Dendritic cell treated with granulocyte-macrophage colony-stimulating factor and Interleukin-4, amounts not matched to agents 40 ng/mL and 50 ng/mL, for 4 days (primary cell): Measurements from ENCODE around the gene ABL2.
"Not testable (repeated sequence)": the region's sequence is repeated elsewhere in the genome, so short reads cannot be mapped to it uniquely, and the experiment has no call there.

Experiments
- H3K27ac Mint-ChIP-seq: one replicate; pipeline ENCODE4 v1.8.0; 2022; ENCODE audit warnings: mild to moderate bottlenecking, mixed read lengths
- H3K27me3 Mint-ChIP-seq: one replicate; pipeline ENCODE4 v1.8.0; 2022; ENCODE audit warnings: mild to moderate bottlenecking, mixed read lengths
- H3K36me3 Mint-ChIP-seq: one replicate; pipeline ENCODE4 v1.8.0; 2022; ENCODE audit warnings: low read depth, mixed read lengths
- H3K4me1 Mint-ChIP-seq: one replicate; pipeline ENCODE4 v1.8.0; 2022; ENCODE audit warnings: low read depth, mixed read lengths
- H3K4me3 Mint-ChIP-seq: one replicate; pipeline ENCODE4 v1.8.0; 2022; ENCODE audit warnings: mild to moderate bottlenecking, moderate library complexity, mixed read lengths
- H3K9me3 Mint-ChIP-seq: one replicate; pipeline ENCODE4 v1.8.0; 2022; ENCODE audit warnings: mixed read lengths
- intact Hi-C: fragments of 100-400 bp; cut with micrococcal nuclease; formaldehyde crosslinking; loops from one replicate; pipeline ENCODE4 v1.15.0; 2022

ABL2 gene

GRCh38 chr1:179175011-179175841 is 54.3 kb downstream of the ABL2 start:
- H3K4me1 Mint-ChIP-seq, result peaks cover 23% of the 10 kb centered on the region
- H3K27me3 Mint-ChIP-seq, result no peaks in the 10 kb centered on the region
- H3K36me3 Mint-ChIP-seq, result no peaks in the 10 kb centered on the region
- peak overlapping the region; percentile 70 for H3K27ac Mint-ChIP-seq
- H3K4me3 Mint-ChIP-seq, result no peak overlapping the region
- intact Hi-C loops, result loop anchor here (2.0 to 5.0 kb wide), 2 partner anchors 14 to 33 kb away; no protein-coding TSS in a partner anchor
- H3K9me3 Mint-ChIP-seq, result no peaks in the 10 kb centered on the region

- H3K27me3 Mint-ChIP-seq, intact Hi-C loops, H3K4me3 Mint-ChIP-seq, H3K9me3 Mint-ChIP-seq: not testable (repeated sequence)
- Mint-ChIP-seq H3K4me1 (peaks cover 42% of the 10 kb centered on the region), H3K36me3 (peaks cover 21% of the 10 kb centered on the region), H3K27ac (peak overlapping the region; percentile 84)
Measured at GRCh38 chr1:179170468-179170770, 59.1 kb downstream of the ABL2 start.

GRCh38 chr1:179169616-179170467 is 59.6 kb downstream of the ABL2 start:
- intact Hi-C loops, result no loop called here
- Mint-ChIP-seq H3K4me3 (no peak overlapping the region), H3K27ac (peak overlapping the region; percentile 84), H3K36me3 (peaks cover 24% of the 10 kb centered on the region), H3K4me1 (peaks cover 36% of the 10 kb centered on the region), H3K27me3 (no peaks in the 10 kb centered on the region), H3K9me3 (no peaks in the 10 kb centered on the region)

GRCh38 chr1:179168536-179168935 is 60.9 kb downstream of the ABL2 start:
- Mint-ChIP-seq H3K4me1 (peaks cover 41% of the 10 kb centered on the region), H3K36me3 (peaks cover 30% of the 10 kb centered on the region), H3K4me3 (no peak overlapping the region), H3K27me3 (no peaks in the 10 kb centered on the region), H3K9me3 (no peaks in the 10 kb centered on the region), H3K27ac (peak overlapping the region; percentile 84)
- intact Hi-C loops, result no loop called here

- Mint-ChIP-seq H3K4me1 (peaks cover 47% of the 10 kb centered on the region), H3K27me3 (no peaks in the 10 kb centered on the region), H3K9me3 (no peaks in the 10 kb centered on the region), H3K4me3 (no peak overlapping the region), H3K36me3 (peaks cover 35% of the 10 kb centered on the region), H3K27ac (no peak overlapping the region)
- intact Hi-C loops, result no loop called here
Measured at GRCh38 chr1:179167955-179168354, 61.5 kb downstream of the ABL2 start.

- H3K27me3 Mint-ChIP-seq, result no peaks in the 10 kb centered on the region
- peaks cover 50% of the 10 kb centered on the region for H3K4me1 Mint-ChIP-seq
- peaks cover 38% of the 10 kb centered on the region for H3K36me3 Mint-ChIP-seq
- H3K9me3 Mint-ChIP-seq, result no peaks in the 10 kb centered on the region
- H3K27ac Mint-ChIP-seq, result peak overlapping the region; percentile 3
- H3K4me3 Mint-ChIP-seq, result no peak overlapping the region
- intact Hi-C loops, result no loop called here
Measured at GRCh38 chr1:179167418-179167777, 62.1 kb downstream of the ABL2 start.

GRCh38 chr1:179166663-179167417 is 62.6 kb downstream of the ABL2 start:
- H3K4me3 Mint-ChIP-seq, result no peak overlapping the region
- peaks cover 52% of the 10 kb centered on the region for H3K4me1 Mint-ChIP-seq
- H3K36me3 Mint-ChIP-seq, result peaks cover 41% of the 10 kb centered on the region
- H3K27me3 Mint-ChIP-seq, result no peaks in the 10 kb centered on the region
- no peaks in the 10 kb centered on the region for H3K9me3 Mint-ChIP-seq
- intact Hi-C loops, result no loop called here
- peak overlapping the region; percentile 3 for H3K27ac Mint-ChIP-seq

- intact Hi-C loops, result no loop called here
- Mint-ChIP-seq H3K9me3 (no peaks in the 10 kb centered on the region), H3K4me1 (peaks cover 46% of the 10 kb centered on the region), H3K4me3 (no peak overlapping the region), H3K36me3 (peaks cover 49% of the 10 kb centered on the region), H3K27ac (no peak overlapping the region), H3K27me3 (no peaks in the 10 kb centered on the region)
Measured at GRCh38 chr1:179164494-179164893, 65.0 kb downstream of the ABL2 start.

GRCh38 chr1:179156708-179157107 is 72.8 kb downstream of the ABL2 start:
- Mint-ChIP-seq H3K9me3 (no peaks in the 10 kb centered on the region), H3K4me3 (no peak overlapping the region), H3K36me3 (peaks cover 41% of the 10 kb centered on the region), H3K4me1 (peaks cover 23% of the 10 kb centered on the region), H3K27me3 (no peaks in the 10 kb centered on the region), H3K27ac (no peak overlapping the region)
- intact Hi-C loops, result no loop called here

- H3K27me3 Mint-ChIP-seq, result no peaks in the 10 kb centered on the region
- intact Hi-C loops, result no loop called here
- H3K36me3 Mint-ChIP-seq, result peaks cover 36% of the 10 kb centered on the region
- H3K9me3 Mint-ChIP-seq, result no peaks in the 10 kb centered on the region
- no peak overlapping the region for H3K27ac Mint-ChIP-seq
- H3K4me3 Mint-ChIP-seq, result no peak overlapping the region
- H3K4me1 Mint-ChIP-seq, result peaks cover 25% of the 10 kb centered on the region
Measured at GRCh38 chr1:179156026-179156425, 73.5 kb downstream of the ABL2 start.

GRCh38 chr1:179155615-179156014 is 73.9 kb downstream of the ABL2 start:
- no peaks in the 10 kb centered on the region for H3K27me3 Mint-ChIP-seq
- peaks cover 29% of the 10 kb centered on the region for H3K4me1 Mint-ChIP-seq
- no peak overlapping the region for H3K4me3 Mint-ChIP-seq
- intact Hi-C loops, result no loop called here
- H3K9me3 Mint-ChIP-seq, result no peaks in the 10 kb centered on the region
- no peak overlapping the region for H3K27ac Mint-ChIP-seq
- H3K36me3 Mint-ChIP-seq, result peaks cover 40% of the 10 kb centered on the region

GRCh38 chr1:179154437-179154836 is 75.0 kb downstream of the ABL2 start:
- H3K27ac Mint-ChIP-seq, result no peak overlapping the region
- H3K9me3 Mint-ChIP-seq, result no peaks in the 10 kb centered on the region
- no peaks in the 10 kb centered on the region for H3K27me3 Mint-ChIP-seq
- no peak overlapping the region for H3K4me3 Mint-ChIP-seq
- intact Hi-C loops, result no loop called here
- H3K36me3 Mint-ChIP-seq, result peaks cover 48% of the 10 kb centered on the region
- peaks cover 34% of the 10 kb centered on the region for H3K4me1 Mint-ChIP-seq

- Mint-ChIP-seq H3K27me3 (no peaks in the 10 kb centered on the region), H3K4me1 (peaks cover 39% of the 10 kb centered on the region), H3K36me3 (peaks cover 55% of the 10 kb centered on the region), H3K9me3 (no peaks in the 10 kb centered on the region), H3K4me3 (no peak overlapping the region), H3K27ac (no peak overlapping the region)
- intact Hi-C loops, result no loop called here
Measured at GRCh38 chr1:179153217-179153616, 76.3 kb downstream of the ABL2 start.
